ENCODE results near the gene DNAJC27.

The DNAJC27 gene

DNA sequence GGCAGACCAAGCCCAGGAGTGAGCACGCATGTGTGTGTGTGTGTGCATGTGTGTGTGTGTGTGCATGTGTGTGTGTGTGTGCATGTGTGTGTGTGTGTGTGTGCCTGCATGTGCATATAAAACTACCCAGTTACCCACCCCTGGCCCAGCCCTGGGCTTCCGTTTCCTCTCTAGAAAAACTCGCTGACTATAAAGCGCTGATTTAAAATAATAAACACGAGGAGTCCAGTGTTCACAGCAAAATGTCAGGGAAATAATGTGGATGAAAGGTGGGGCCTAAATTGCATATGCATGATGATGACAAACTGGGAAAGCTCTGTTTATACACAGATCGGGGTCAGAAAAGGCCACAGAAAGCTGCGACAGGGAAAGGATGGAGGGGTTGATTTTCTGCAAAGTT, 59.2 kb downstream of the DNAJC27 start:
- peaks cover 6 to 76% (median 45%) of the 10 kb centered on the region in 11 experiments; a peak in 20 of 22 replicates for H3K36me3 ChIP-seq
- H3K27ac ChIP-seq: no peak overlapping the region
- H3K4me2 ChIP-seq: no peak overlapping the region
- no peak overlapping the region for H3K9ac ChIP-seq
- H3K27me3 ChIP-seq: no peaks in the 10 kb centered on the region
- TF ChIP-seq Cebpa-rat (IDR thresholded peaks at IDR 0.05): no peak
- peaks cover 7 to 21% (median 14%) of the 10 kb centered on the region in 11 experiments; a peak in 16 of 22 replicates for H3K9me3 ChIP-seq (replicated peaks in 1 of 11)
- H4K20me1 ChIP-seq: peaks cover 0 to 55% (median 32%) of the 10 kb centered on the region in 11 experiments; a peak in 17 of 22 replicates
- H3K4me3 ChIP-seq: no peak overlapping the region
- H3K4me1 ChIP-seq: peaks cover 12 to 42% (median 31%) of the 10 kb centered on the region in 10 experiments

DNA sequence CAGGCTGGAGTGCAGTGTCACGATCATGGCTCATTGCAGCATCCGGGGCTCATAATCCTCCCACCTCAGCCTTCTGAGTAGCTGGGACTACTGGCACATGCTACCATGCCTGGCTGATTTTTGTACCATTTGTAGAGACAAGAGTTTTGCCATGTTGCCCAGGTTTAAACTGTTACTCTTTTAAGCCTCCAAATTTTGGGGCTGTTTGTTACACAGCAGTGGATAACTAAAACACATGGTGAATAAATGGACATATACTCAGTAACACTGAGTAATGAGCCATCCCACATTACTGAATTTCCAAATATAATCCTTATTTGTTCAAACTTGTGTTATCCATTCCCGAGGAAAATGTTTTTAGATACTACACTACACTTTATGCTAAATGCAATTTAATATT, 61.5 kb downstream of the DNAJC27 start:
- Histone ChIP-seq H3K9me3 (replicated peaks in 1 of 11) (peaks cover 7 to 21% (median 14%) of the 10 kb centered on the region in 11 experiments; a peak in 16 of 22 replicates), H3K36me3 (peaks cover 6 to 80% (median 50%) of the 10 kb centered on the region in 11 experiments; a peak in 20 of 22 replicates), H3K4me3 (no peak overlapping the region), H3K9ac (no peak overlapping the region), H3K4me1 (peaks cover 10 to 31% (median 22%) of the 10 kb centered on the region in 10 experiments), H3K4me2 (no peak overlapping the region), H3K27ac (no peak overlapping the region), H4K20me1 (peaks cover 0 to 34% (median 15%) of the 10 kb centered on the region in 11 experiments; a peak in 15 of 22 replicates), H3K27me3 (no peaks in the 10 kb centered on the region)
- TF ChIP-seq Cebpa-rat (IDR thresholded peaks at IDR 0.05): no peak

DNA sequence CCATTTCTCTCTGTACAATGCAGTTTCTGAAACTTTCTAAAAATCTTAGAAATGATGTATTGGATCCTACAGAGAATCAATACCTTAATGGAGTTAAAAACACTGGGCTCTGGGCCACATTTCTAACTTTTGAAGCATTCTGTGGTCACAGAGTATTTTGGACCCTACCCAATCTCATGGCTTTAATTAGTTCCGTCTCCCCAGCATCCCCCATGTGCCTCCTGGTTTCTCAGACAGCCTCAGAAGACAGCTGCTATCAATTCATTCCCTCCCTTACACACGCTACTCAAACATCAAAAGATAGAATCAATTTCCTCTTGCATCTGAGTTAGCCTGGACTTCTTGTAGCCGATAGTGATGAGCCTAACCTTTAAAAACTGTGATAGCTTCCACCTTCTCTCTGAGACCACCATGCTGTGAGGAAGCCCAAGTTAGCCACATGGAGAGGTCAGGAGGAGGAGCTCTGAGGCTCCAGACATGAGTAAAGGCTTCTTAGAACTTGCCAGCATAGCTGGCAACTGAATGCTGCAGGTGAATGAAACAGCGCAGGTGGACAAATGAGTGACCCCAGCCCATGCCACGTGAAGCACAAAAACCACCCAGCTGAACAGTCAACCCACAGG, 62.1 kb downstream of the DNAJC27 start:
- H3K27ac ChIP-seq: no peak overlapping the region
- H3K4me1 ChIP-seq: peaks cover 10 to 25% (median 17%) of the 10 kb centered on the region in 10 experiments; a peak in 19 of 20 replicates
- H3K27me3 ChIP-seq: no peaks in the 10 kb centered on the region
- H3K9me3 ChIP-seq (replicated peaks in 1 of 11): peaks cover 7 to 21% (median 14%) of the 10 kb centered on the region in 11 experiments; a peak in 16 of 22 replicates
- no peak overlapping the region for H3K9ac ChIP-seq
- no peak overlapping the region for H3K4me3 ChIP-seq
- H3K36me3 ChIP-seq: peaks cover 6 to 78% (median 46%) of the 10 kb centered on the region in 11 experiments; a peak in 20 of 22 replicates
- peaks cover 0 to 29% (median 10%) of the 10 kb centered on the region in 11 experiments; a peak in 13 of 22 replicates for H4K20me1 ChIP-seq
- TF ChIP-seq Cebpa-rat (IDR thresholded peaks at IDR 0.05): no peak
- no peak overlapping the region for H3K4me2 ChIP-seq

DNA sequence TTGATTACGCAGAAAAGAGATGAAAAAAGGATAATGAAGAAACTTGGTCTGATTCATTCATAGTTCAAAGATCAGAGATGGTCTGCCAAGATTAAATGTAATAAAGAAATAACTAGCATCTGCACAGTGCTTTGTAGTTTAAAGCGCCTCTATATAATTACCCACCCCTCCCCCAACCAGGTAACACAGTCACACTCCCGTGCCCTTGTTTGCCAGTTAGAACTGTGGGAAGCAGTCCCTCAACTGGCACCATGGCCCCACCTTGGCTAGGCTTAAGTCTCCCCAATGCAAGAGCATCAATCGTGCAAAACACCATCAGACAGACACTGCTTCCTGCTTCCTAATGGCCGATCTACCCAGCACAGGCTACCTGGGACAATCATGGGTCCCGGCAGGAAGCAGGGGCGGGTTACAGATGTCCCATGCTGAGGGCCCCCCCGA, 63.3 kb downstream of the DNAJC27 start:
- Histone ChIP-seq H3K27me3 (no peaks in the 10 kb centered on the region), H3K36me3 (peaks cover 6 to 79% (median 48%) of the 10 kb centered on the region in 11 experiments; a peak in 20 of 22 replicates), H3K4me3 (no peak overlapping the region), H3K27ac (no peak overlapping the region), H3K9ac (no peak overlapping the region), H3K4me1 (peaks cover 10 to 23% (median 15%) of the 10 kb centered on the region in 10 experiments; a peak in 18 of 20 replicates), H3K9me3 (replicated peaks in 1 of 11) (peaks cover 7 to 21% (median 14%) of the 10 kb centered on the region in 11 experiments; a peak in 16 of 22 replicates), H4K20me1 (peaks cover 0 to 17% (median 5%) of the 10 kb centered on the region in 11 experiments; a peak in 5 of 22 replicates), H3K4me2 (no peak overlapping the region)
- no peak for TF ChIP-seq Cebpa-rat (IDR thresholded peaks at IDR 0.05)

DNA sequence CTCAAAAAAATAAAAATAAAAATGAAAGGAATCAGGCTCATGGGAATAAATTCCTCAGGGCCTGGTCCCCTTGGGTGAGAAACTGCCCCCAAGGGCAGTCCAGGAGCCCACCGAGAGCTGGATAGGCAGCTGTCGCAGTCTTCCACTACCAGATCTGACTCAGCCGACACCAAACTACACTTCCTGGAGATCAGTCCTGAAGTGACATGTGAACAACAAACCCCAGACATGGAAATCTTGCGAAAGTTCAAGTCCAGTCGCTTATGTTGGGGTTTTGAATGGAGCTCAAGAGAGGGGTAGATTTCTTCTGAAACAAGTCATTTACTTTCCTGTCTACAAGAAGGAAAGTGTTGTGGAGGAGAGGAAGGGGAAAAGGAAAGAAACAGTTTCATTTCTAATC, 64.6 kb downstream of the DNAJC27 start:
- H3K4me2 ChIP-seq: peak overlapping the region in 9 of 11 experiments; percentile 19 to 55 (median 42); a peak in 16 of 22 replicates
- TF ChIP-seq Cebpa-rat (IDR thresholded peaks at IDR 0.05): no peak
- H3K36me3 ChIP-seq: peaks cover 6 to 79% (median 52%) of the 10 kb centered on the region in 11 experiments; a peak in 20 of 22 replicates
- H3K9ac ChIP-seq: no peak overlapping the region; a peak in 1 of 22 replicates
- H3K9me3 ChIP-seq (replicated peaks in 1 of 11): peaks cover 7 to 21% (median 14%) of the 10 kb centered on the region in 11 experiments; a peak in 16 of 22 replicates
- H3K4me1 ChIP-seq: peaks cover 7 to 18% (median 15%) of the 10 kb centered on the region in 10 experiments; a peak in 18 of 20 replicates
- peak overlapping the region in 4 of 11 experiments; percentile 8 to 37 (median 26); a peak in 5 of 22 replicates for H3K27ac ChIP-seq
- no peaks in the 10 kb centered on the region for H3K27me3 ChIP-seq
- H4K20me1 ChIP-seq: 0 out of 22 replicates have a peak, but pooled peaks cover 0 to 9% (median 0%) of the 10 kb centered on the region in 11 experiments
- no peak overlapping the region for H3K4me3 ChIP-seq

DNA sequence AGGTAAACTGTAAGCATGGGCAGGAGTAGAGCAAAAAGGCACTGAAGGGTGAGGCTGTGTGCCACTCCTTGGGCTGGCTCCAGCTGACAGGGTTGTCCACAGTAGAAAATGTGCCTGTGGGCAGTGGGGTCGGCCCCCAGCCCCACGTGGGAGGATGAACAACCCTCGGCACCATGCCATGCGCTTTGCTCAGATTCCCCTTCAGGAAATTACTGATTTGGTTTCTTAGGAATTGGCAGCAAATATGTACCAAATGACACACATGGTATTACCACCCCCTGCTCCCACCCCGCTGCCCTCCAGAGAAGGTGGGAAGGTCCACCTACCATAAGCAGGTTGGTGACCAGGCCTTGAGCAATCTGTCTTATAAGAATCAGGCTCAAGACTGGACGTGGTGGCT, 65.3 kb downstream of the DNAJC27 start:
- Histone ChIP-seq H3K36me3 (peaks cover 6 to 73% (median 45%) of the 10 kb centered on the region in 11 experiments; a peak in 20 of 22 replicates), H3K4me1 (peaks cover 7 to 18% (median 15%) of the 10 kb centered on the region in 10 experiments; a peak in 18 of 20 replicates), H3K9me3 (replicated peaks in 1 of 11) (peaks cover 7 to 18% (median 14%) of the 10 kb centered on the region in 11 experiments; a peak in 16 of 22 replicates), H3K27me3 (no peaks in the 10 kb centered on the region), H3K4me2 (peak overlapping the region in 5 of 11 experiments; percentile 19 to 55 (median 42); a peak in 3 of 22 replicates), H4K20me1 (0 out of 22 replicates have a peak, but pooled peaks cover 0 to 9% (median 0%) of the 10 kb centered on the region in 11 experiments), H3K27ac (no peak overlapping the region), H3K9ac (no peak overlapping the region), H3K4me3 (no peak overlapping the region)
- TF ChIP-seq Cebpa-rat (IDR thresholded peaks at IDR 0.05): no peak

DNA sequence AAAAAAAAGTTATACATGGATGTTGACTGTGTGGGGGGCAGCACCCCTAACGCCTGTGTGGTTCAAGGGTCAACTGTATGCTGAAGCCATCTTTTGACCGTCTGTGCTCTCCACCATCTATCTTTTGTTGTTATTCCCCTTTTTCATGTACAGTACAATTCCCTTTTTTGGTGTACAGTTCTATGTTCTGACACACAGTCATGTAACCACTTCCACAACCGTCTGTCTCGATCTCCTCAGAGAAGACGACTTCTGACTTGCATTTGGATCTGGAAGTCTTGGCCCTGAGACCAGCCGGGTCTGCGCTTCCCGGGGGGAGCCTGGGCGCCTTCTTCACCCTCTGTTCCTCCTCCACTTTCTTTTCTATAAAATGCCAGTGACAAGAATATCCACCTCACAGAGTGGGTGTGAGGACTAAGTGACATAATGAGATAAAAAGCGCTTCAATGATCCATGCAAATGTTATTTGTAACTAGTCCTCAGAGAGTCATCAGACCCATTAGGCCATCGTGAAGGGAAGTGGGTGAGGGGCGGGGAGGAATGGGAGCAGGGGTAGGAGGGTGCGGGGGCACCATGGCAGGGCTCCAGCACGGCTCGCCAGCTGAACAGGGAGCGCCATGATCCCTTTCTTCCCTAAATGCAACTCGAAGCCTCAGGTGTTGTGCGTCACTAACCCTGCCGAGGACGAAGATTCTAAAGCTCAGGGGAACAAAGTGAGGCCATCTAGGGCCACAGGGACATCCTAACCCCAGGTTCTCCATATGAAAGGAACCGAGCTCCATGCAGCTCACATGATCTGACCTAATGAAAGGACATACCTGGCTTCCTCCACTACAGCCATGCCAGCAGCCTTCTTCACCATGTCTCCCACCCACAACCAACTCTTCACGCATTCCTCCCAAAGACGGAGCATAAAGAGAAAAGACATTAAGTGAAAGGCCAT, 68.3 kb downstream of the DNAJC27 start:
- Histone ChIP-seq H3K9me3 (replicated peaks in 1 of 11) (peaks cover 6 to 12% (median 9%) of the 10 kb centered on the region in 11 experiments; a peak in 20 of 22 replicates), H3K4me3 (no peak overlapping the region), H3K36me3 (peaks cover 0 to 66% (median 39%) of the 10 kb centered on the region in 11 experiments; a peak in 21 of 22 replicates), H3K27ac (no peak overlapping the region), H3K4me1 (peaks cover 12 to 26% (median 17%) of the 10 kb centered on the region in 10 experiments), H3K9ac (no peak overlapping the region), H3K4me2 (no peak overlapping the region), H4K20me1 (0 out of 22 replicates have a peak, but pooled peaks cover 0 to 4% (median 0%) of the 10 kb centered on the region in 11 experiments), H3K27me3 (no peaks in the 10 kb centered on the region)
- no peak for TF ChIP-seq Cebpa-rat (IDR thresholded peaks at IDR 0.05)

DNA sequence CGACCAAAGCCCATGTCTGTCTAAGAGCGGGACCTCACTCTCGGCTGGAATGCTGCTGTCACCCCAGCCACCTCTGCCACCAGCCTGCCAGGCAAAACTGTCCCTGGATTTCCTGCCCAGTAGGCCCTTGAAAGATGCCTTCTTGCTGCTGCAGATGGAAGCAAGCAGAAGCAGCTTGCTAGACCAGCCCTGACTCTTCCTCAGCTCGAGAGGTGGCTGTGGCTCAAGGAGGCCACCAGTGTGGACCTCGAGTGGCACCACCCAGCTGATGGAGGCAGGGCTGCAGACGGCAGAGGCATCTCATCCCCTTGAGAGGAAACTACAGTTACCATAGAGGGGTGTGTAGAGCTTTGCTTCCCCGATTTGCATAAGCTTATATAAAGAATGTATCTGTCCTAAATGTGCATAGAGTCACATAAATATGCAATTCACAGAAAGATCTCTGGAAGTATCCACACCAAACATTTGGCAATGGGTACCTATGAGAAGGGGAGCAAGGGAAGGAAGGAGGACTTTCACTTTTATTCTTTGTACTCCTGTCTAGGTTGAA, 72.3 kb downstream of the DNAJC27 start:
- Histone ChIP-seq H3K9me3 (replicated peaks in 1 of 11) (peaks cover 46 to 52% (median 49%) of the 10 kb centered on the region in 11 experiments), H3K27me3 (no peaks in the 10 kb centered on the region), H3K27ac (no peak overlapping the region), H3K4me2 (peak overlapping the region in 3 of 11 experiments; percentile 7 to 26 (median 7); a peak in 3 of 22 replicates), H4K20me1 (no peaks in the 10 kb centered on the region), H3K4me1 (peaks cover 0 to 9% (median 6%) of the 10 kb centered on the region in 10 experiments; a peak in 11 of 20 replicates), H3K36me3 (peaks cover 23 to 85% (median 71%) of the 10 kb centered on the region in 11 experiments), H3K4me3 (no peak overlapping the region), H3K9ac (no peak overlapping the region)
- TF ChIP-seq Cebpa-rat (IDR thresholded peaks at IDR 0.05): no peak

Measured in BLaER1 treated with 17β-estradiol and CSF1 and Interleukin-3, amounts not matched to agents 10 nM and 100 nM (cell line).